GM19240 (cell line): ENCODE results near the gene C3orf20.

Experiments used
- DNase-seq: peaks from one replicate; pipeline ENCODE4 v3.0.0; 2011; ENCODE audit warnings: low spot score; ENCODE audit not compliant: insufficient read length

Gene C3orf20

DNA sequence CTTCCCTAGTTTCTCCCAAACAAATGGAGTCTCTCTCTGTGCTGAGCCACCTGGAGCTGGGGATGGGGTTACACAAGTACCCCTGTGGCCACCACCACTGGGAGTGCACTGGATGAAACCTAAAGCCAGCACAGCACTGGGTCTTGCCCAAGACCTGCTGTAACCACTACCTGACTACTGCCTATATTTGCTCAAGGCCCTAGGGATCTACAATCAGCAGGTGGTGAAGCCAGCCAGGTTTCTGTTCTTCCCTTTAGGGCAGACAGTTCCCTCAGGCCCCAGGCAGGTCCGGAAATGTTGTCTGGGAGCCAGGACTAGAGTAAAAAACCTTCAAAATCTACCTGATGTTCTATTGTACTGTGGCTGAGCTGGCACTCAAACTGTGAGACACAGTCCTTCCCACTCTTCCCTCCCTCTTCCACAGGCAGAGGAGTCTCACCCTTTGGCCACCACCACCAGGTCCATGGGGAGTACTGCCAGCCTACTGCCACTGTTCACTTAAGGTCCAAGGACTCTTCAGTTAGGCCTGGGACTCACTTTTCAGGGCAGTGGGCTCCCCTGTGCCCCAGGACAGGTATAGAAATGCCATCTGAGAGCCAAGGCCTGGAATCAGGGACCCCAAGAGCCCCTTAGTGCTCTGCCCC, 23.8 kb downstream of the C3orf20 start:
- no peak for DNase-seq

DNA sequence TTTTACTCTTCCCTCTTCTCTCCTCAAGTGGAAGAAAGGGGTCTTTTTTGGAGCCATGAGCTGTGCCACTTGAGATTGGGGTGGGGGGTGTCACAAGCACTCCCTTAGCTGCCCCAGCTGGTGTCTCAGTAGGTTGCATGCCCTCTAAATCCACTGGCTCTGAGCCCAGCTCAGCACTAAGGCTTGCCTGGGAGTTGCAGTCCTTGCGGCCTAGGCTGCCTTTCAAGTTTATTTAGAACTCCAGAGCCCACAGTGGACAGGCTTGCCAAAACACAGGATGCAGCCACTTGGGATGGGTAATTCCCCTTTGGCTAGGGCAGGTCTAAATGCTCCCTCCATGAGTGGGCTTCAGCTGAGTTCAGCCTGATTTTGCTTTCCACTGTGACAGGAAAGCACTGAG, 24.7 kb downstream of the C3orf20 start:
- DNase-seq, result no peak

DNA sequence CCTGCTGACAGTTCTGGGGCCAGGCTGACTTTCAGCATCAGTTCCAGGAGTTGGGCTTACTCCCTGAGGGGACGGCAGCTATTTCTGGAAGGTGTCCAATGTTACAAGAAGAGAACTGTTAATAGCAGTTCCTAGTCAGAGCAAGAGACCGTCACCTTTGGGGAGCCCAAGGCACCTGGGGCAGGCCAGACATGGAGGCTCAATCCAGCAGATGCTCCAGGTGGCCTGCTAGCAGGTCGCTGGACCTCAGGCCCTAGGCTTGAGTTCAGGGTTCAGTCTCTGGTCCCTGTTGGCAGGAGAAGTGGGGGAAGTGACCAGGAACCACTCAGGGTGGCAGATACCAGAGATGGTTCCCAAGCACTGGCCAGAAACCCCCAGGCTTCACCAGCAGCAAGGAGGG, 25.9 kb downstream of the C3orf20 start:
- no peak for DNase-seq

GRCh38 chr3:14701676-14702075, 26.7 kb downstream of the C3orf20 start:
- DNase-seq, result no peak

- DNase-seq, result no peak
Observed at GRCh38 chr3:14703128-14703750, 28.3 kb downstream of the C3orf20 start.

DNA sequence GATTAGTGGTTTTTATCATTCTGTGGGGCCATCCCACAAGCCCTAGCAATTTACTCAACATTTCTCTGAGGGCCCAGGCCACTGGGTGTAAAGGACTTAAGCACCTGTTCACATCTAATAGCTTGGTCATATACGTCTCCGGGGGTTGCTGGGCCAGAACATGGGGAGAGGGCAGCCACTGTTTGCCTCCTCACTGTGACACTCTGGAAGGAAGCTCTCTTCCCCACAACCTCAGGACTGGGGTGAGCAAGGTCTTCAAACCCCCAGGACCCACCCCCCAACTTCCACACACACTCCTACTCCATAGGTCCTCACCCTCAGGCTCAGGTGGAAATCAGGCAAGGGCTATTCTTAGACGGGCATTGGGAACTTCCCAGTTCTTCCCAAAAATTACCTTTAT, 28.9 kb downstream of the C3orf20 start:
- DNase-seq, result no peak

DNA sequence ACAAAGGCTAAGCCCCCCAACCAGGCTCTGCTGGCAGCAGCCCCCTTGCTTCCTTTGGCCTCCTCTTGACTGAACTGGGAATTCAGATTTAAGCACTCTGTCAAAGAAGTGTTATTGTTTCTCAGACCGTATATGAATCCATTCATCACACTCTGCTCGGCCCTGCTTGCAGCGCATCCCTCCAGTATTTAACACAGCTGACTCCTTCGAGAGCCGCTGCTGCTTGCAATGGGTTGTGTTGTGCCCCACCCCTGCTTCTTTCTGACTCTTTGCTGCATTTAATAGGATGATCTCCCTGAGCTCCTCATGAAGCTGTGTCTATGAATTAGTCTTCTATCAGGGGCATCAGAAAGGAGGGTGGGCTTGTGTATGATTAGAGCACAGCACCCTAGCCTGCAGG, 31.2 kb downstream of the C3orf20 start:
- DNase-seq, result no peak

GRCh38 chr3:14716591-14716990, 41.6 kb downstream of the C3orf20 start:
- no peak for DNase-seq

DNA sequence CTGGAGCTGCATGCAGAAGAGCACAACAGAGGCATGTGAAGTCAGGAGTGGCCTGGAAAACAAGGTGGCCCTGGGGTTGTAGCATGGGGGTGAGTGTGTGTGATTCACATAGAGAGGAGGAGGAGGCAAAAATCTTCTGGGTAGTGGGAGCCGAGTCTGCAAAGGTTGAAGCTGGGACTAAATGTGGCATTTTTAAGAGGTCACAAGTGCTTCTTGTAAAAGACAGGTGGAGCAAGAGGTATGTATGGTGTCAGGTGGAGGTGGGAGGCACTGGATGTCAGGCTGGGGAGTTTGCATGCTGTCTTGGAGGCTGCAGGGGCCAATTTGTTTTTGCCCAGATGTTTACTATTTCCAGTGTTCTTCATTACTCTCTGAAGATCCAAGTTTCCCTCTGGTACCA, 42.4 kb downstream of the C3orf20 start:
- DNase-seq, result no peak

DNA sequence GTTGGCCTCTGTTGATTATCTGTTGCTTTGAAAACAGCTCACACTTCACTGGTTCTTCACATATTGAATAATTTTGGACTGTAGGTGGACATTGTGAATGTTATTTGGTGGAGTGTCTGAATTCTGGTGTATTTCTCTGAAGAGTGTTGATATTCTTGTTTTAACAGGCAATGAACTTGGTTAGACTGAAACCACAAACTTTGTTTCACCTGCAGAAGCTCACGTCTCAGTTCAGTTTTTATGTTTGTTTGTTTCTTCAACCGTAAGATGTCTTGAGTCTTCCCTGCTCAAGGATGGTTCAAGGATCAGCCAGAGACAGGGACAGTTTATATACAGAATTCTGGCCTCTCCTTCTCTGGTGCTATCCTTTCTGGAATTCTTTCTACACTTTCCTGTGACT, 43.6 kb downstream of the C3orf20 start:
- no peak for DNase-seq

- DNase-seq, result no peak
Observed at GRCh38 chr3:14719006-14719405, 44.1 kb downstream of the C3orf20 start.

DNA sequence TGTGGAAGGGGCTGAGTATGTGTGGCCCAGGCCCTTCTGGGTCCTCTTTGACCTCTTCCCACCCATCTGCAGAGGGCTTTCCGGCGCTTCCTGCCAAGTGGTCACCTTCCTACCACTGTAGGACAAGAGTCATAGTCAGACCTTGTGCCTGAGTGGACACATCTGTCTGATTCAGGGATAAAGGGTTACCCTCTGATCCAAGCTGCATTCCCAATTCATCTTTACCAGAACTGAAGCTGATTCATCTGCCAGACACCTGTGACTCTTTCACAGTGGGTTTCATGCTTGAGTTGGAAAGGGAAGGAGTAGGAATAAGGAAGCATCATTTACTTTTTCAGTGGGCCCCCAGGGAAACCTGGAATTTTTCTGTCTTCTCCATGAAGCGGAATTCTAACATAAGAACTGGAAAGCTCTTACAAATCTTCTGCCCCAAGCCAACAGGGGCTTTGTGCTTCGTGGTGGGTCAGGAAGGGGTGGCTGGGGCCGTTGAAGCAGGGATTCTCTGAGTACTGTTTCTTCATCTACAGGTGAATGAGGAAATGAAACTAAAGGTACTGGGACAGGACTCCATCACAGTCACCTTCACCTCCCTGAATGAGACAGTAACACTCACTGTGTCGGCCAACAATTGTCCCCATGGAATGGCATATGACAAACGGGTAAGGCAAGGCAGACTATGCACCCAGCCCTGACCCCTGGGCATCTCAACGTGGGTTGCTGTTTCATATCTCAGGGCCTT, 46.4 kb downstream of the C3orf20 start:
- DNase-seq, result no peak

DNA sequence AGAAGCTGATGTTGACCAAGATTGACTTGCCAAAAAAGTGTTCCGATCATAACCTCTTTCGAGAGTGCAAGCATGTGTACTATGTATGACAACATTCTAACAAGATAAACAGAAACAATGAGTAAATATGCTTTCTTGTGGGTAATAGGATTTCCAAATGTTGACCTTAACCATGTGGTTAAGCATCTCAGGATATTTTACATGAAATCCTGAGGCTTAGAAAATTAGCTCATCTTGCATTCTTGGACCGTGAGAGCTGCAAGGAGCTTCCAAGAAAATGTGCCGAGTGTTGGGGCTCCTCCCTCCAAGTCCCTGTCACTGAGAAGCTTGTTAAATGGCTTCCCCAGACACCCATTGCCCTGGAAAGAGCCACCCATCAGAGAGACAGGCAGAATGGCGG, 50.1 kb downstream of the C3orf20 start:
- no peak for DNase-seq

DNA sequence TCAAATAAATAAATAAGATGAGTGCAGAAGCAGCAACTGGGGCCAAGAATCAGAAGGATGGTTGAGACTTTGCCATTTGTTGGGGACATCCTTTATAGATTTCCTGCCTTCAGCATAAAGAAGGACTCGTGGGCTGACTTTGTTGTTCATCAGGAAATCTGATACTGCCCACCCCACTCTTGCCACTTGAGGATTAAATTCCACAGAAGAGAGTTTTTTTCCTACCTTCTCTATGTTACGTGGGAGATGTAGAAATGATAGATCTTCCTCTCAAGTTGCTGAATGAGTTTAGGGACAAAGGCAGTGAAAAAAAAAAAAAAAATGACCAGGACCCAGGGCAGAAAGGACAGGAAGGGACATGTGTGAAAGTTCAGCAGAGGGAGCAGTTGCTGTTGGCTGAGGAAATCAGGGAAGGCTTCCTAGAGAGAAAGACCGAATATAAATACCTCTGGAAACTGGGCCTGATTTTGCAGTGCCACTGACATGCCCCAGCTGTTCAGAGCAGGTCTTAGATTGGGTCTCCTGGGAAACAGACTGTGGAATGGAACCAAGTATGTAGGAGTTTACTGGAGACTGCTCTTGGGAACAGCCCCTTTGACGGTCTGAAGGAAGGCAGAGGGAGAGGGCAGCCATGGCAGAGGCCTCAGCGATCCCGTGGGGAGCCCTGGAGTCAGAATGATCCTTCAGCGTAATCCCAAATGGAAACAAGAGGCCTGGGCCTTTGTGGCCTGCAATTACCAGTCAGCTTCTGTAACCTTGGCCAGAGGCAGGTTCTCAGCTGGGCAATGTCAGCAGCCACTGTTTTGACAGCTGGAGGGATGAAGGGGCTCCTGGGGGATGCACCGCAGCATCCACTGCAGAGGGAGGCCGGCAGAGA, 50.9 kb downstream of the C3orf20 start:
- no peak for DNase-seq

- DNase-seq, result no peak
Observed at GRCh38 chr3:14726441-14726780, 51.5 kb downstream of the C3orf20 start.

DNA sequence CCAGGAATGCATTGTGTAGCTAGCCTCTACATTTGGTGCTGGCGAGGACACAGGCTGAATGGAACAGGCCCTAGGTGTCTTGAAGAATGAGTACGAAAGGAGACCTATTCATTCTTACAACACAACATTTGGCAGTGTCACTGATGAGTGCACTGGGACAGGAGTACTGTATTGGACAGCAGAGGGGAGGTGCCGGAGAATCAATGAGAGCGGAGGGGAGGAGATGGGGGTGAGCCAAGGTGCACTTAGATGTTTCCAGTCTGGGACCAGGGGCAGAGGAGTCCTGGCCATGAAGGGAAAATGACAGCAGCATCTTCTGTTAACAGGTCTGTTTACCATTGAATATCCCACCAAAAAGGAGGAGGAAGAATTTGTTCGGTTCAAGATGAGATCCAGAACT, 53.2 kb downstream of the C3orf20 start:
- DNase-seq, result no peak

- no peak for DNase-seq
Observed at GRCh38 chr3:14730703-14731382, 55.9 kb downstream of the C3orf20 start.

DNA sequence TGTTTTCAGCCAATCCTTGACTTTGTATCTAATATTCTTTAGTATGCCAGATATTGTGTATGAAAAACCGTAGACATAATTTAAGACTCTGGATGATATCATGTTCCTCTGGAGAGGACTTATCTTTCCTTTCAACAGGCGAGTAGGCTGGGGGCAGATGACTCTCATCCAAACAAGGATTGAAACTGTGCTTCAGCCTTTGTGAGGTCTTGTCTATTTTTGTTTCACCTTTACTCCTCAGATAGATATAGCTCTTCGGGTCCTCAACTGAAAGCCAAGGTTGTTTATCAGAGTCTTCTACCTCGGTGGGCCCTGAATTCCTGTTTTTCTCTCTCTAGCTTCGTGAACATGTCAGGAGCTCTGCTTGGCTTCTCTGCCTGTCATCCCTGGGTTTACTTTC, 66.0 kb downstream of the C3orf20 start:
- no peak for DNase-seq

DNA sequence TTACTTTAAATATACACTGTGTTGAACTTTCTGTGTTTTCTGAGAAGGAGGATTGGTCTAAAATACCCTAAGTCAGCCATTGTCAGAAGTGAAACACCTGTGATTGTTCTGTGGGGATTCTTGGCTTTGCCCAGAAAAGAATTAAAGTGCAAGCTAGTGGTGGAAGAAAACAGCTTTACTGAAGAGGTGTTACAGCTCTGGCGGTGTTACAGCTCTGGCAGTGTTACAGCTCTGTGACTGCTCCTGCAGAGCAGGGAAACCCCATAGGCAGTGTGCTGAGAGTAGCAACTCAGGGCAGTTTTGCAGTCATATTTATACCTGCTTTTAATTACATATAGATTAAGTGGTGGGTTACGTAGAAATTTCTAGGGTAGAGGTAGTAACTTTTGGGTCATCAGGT, 66.6 kb downstream of the C3orf20 start:
- no peak for DNase-seq

DNA sequence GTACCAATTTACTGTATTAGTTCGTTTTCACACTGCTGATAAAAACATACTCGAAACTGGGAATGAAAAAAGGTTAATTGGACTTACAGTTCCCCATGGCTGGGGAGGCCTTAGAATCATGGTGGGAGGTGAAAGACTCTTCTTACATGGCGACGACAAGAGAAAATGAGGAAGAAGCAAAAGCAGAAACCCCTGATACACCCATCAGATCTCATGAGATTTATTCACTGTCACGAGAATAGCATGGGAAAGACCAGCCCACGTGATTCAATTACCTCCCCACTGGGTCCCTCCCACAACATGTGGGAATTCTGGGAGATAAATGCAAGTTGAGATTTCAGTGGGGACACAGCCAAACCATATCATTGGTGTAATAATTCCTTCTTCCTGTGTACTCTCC, 69.6 kb downstream of the C3orf20 start:
- no peak for DNase-seq

GRCh38 chr3:14750650-14751049, 75.7 kb downstream of the C3orf20 start:
- no peak for DNase-seq
